ENCODE measurements around the gene KLHL12. TPM values are rescaled to one million over a fixed set of nuclear protein-coding genes. Genes with fewer than 3 reads are reported as not detected.
A peak's percentile ranks its signal among the peaks of the same experiment; 100 is the strongest.

KLHL12 gene
- total RNA-seq, 1 donor from 2014 or later: 25.3 TPM

DNA sequence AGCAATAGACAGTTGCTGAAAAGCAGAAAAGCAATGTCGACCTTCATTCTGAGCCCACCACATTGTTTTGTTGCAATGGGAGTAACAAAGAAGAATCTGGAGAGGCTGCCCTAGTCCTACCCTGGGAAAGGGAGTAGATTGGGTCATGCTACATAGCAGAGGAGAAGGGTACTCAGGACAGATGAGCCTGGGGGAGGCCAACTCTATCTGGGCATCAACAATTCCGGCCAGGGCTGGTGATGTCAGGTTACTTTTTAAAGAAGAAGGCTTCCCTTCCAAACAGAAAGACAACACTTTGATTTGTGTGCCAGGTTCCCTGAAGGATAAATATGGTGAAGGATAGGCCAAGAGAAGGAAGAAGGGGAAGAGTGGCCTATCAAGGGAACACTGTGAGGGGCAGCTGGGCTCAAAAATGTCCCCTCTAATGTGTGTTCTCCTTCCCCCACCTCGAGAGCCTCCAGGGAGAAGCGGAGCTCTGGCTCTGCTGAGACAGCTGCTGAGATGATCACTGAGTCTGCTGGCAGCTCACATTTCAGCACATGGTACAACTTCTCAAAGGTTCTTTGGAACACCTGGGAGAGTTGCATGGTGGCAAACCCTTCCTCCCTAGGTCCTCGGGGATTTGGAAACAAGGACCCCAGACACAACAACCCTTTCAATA, 34.3 kb upstream of the KLHL12 start:
- ATAC-seq: no peak
- DNase-seq: no peak

DNA sequence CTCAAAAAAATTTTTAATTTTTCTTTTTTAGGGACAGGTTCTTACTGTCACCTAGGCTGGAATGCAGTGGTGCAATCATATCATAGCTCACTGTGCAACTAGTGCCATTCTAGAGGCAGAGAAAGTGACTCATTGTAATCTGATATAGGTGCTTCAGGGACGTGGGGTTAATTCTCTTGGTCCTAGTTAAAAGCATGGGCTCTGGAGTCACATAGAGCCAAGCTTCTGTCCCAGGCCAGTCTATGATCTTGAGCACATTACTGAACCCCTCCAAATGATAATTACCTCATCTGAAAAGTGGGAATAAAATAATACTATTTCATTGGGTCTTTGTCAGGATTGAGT, 32.2 kb upstream of the KLHL12 start:
- Histone ChIP-seq H3K27me3 (ENCODE audit: low read depth) (no peaks in the 10 kb centered on the region), H3K4me3 (no peak overlapping the region), H3K4me1 (peaks cover 43% of the 10 kb centered on the region), H3K9me3 (no peaks in the 10 kb centered on the region), H3K36me3 (peaks cover 36% of the 10 kb centered on the region), H3K27ac (peak overlapping the region; percentile 99)
- ATAC-seq (no peak), DNase-seq (no peak)
- intact Hi-C loops (cut with DNase I): no loop called here
- TF ChIP-seq, protein P1, sequence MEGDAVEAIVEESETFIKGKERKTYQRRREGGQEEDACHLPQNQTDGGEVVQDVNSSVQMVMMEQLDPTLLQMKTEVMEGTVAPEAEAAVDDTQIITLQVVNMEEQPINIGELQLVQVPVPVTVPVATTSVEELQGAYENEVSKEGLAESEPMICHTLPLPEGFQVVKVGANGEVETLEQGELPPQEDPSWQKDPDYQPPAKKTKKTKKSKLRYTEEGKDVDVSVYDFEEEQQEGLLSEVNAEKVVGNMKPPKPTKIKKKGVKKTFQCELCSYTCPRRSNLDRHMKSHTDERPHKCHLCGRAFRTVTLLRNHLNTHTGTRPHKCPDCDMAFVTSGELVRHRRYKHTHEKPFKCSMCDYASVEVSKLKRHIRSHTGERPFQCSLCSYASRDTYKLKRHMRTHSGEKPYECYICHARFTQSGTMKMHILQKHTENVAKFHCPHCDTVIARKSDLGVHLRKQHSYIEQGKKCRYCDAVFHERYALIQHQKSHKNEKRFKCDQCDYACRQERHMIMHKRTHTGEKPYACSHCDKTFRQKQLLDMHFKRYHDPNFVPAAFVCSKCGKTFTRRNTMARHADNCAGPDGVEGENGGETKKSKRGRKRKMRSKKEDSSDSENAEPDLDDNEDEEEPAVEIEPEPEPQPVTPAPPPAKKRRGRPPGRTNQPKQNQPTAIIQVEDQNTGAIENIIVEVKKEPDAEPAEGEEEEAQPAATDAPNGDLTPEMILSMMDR (IDR thresholded peaks at IDR 0.05): no peak

More for the DNA sequence above, 34.3 kb upstream of the KLHL12 start:
- Histone ChIP-seq H3K9me3 (no peaks in the 10 kb centered on the region), H3K4me1 (peaks cover 31% of the 10 kb centered on the region), H3K36me3 (peaks cover 37% of the 10 kb centered on the region), H3K27me3 (ENCODE audit: low read depth) (no peaks in the 10 kb centered on the region), H3K27ac (no peak overlapping the region), H3K4me3 (no peak overlapping the region)
- intact Hi-C loops (cut with DNase I): no loop called here
- TF ChIP-seq, protein P1 (IDR thresholded peaks at IDR 0.05): no peak

DNA sequence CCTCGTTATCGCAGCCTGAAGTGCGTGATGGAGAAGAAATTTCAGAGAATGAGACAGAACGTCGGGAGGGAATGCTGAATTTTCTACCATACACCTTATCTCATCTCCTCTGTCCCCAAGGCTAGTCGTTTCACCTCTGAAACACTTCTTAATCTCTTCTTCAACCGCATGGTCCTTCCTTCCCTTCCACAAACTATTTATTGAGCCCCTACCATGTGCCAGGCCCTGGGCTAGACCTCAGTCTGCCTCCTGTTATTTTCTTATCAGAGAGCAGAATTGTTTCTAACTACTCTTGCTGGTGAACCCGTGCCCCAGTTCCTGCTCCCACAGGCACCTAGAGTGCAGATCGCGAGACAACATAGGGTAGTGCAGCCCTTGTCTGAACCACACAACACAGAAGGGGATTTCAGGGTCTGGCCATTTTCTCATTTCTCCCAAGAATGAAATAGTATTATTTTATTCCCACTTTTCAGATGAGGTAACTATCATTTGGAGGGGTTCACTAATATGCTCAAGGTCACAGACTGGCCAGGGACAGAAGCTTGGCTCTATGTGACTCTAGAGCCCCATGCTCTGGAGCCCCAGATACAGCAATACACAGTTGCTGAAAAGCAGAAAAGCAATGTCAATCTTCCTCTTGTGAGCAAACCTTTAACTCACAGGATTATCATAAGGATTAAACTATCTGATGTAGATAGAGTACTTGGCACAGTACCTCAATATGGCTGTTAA, 31.7 kb upstream of the KLHL12 start:
- Histone ChIP-seq H3K9me3 (no peaks in the 10 kb centered on the region), H3K27me3 (ENCODE audit: low read depth) (no peaks in the 10 kb centered on the region), H3K4me3 (peak overlapping the region; percentile 99), H3K36me3 (peaks cover 30% of the 10 kb centered on the region), H3K4me1 (peaks cover 48% of the 10 kb centered on the region), H3K27ac (peak overlapping the region; percentile 99)
- intact Hi-C loops (cut with DNase I): no loop called here
- TF ChIP-seq, protein P1 (IDR thresholded peaks at IDR 0.05): no peak
- DNase-seq: no peak
- peak; percentile 1 to 5 for ATAC-seq

DNA sequence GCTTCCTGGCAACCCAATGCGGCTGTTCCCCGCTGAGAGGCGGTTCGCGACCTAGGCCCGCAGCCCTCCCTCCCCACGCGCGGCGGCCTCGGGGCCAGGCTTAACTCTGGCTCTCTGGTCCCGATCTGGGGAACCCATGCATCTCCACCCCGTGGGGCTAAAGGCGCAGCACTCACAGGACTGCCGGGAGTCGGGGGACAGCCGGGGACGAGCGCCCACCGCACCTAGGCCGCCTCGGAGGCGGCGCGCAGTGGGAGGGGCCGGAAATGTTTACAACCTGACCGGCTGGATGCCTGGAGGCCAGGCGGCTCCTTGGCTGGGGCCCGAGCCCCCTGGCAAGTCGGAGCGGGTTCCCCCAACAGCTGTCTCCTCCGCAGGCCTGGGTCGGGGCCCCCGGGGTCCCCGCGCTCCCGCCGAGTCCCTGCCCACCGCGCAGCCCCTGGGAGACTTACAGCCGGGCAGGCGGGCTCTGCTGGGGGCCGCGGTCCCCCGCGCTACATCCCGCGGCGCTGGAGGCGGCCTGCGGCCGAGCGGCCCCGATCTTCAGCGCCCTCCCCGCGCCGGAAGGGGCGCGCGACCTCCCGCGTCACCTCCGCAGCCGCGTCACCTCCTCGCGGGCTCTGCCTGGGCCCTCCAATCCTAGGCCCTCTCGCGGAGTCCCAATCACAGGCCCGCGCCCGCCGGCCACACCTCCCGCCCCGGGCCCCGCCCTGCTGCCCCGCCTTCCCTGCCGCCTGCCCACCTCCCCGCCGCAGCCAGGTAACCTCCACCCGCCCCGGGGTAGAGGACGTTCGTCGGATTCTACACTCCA, 30.9 kb upstream of the KLHL12 start, which contains the start of gene ADIPOR1:
Gene ADIPOR1 (minus strand): TSS at position 580 of the 811 bp plus-strand sequence. CDS start 7,242 bp downstream, outside the sequence.
- H3K4me3 ChIP-seq: peak within 1 kb of the TSS; percentile 99
- intact Hi-C loops (cut with DNase I): no loop called here
- TF ChIP-seq, protein P1 (IDR thresholded peaks at IDR 0.05): peak; percentile 38
- no peaks in the 10 kb centered on the region for H3K27me3 ChIP-seq (ENCODE audit: low read depth)
- peak; percentile 99 for ATAC-seq
- H3K27ac ChIP-seq: peak within 1 kb of the TSS; percentile 99
- H3K4me1 ChIP-seq: peaks cover 56% of the 10 kb centered on the region
- peak; percentile 96 for DNase-seq
- no peaks in the 10 kb centered on the region for H3K9me3 ChIP-seq
- H3K36me3 ChIP-seq: peaks cover 23% of the 10 kb centered on the region

DNA sequence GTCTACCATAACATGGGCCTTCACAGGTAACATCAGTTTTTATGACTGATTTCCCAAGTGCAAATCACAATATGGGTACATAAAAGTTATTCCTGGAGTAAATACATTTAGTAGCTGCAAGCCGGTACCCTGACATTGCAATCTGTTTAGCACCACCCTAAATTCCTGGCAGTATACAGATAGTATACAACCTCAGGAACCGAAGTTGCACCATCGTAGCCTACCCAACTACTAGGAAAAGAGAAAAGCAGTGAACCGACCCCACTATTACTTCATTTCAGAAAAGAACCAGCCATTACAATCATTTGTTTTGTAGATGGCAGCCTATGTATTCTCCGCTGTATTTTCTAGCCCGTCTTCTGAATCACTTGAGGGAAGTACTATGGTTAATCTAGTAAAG, 29.9 kb upstream of the KLHL12 start:
- Histone ChIP-seq H3K27ac (no peak overlapping the region), H3K4me3 (peak overlapping the region; percentile 99), H3K36me3 (peaks cover 13% of the 10 kb centered on the region), H3K4me1 (peaks cover 66% of the 10 kb centered on the region), H3K27me3 (ENCODE audit: low read depth) (no peaks in the 10 kb centered on the region), H3K9me3 (no peaks in the 10 kb centered on the region)
- ATAC-seq (no peak), DNase-seq (no peak)
- intact Hi-C loops (cut with DNase I): no loop called here
- TF ChIP-seq, protein P1 (IDR thresholded peaks at IDR 0.05): no peak

All from lower lobe of right lung (tissue), 2 donors.